GM12878 (cell line): ENCODE data around the gene VPS8. TPM values are rescaled to one million over a fixed set of nuclear protein-coding genes. Genes with fewer than 3 reads are reported as not detected.

Experiments used
- ATAC-seq: fragments of 200-7000 bp; cut with Tn5 transposase; 3 replicates; pipeline ENCODE4 v1.9.1; 2020; ENCODE audit warnings: mild to moderate bottlenecking, moderate library complexity
- BruUV-seq: library from RNA; stranded (reverse); fragments of 400-500 nt; replicated peaks from 2 replicates; lab custom pipeline; 2021; lab: Mats Ljungman, UMichigan
- CTCF ChIA-PET: fragments of 300-600 bp; sonication (Branson Sonifier 250); formaldehyde crosslinking; extraction: SDS; loops from one replicate; lab custom pipeline; 2021; ENCODE audit warnings: inconsistent platforms; lab: Yijun Ruan, JAX
- POLR2A ChIA-PET: fragments of 350-600 bp; formaldehyde crosslinking; extraction: SDS; loops from one replicate; lab custom pipeline; 2021; ENCODE audit warnings: inconsistent platforms; lab: Charles Lee
- RAD21 ChIA-PET: fragments of 300-600 bp; sonication (Branson Sonifier 250); formaldehyde crosslinking; loops from one replicate; lab custom pipeline; 2023; ENCODE audit warnings: antibody characterized with exemption; ENCODE audit not compliant: unreplicated experiment; lab: Charles Lee
- SMC1A ChIA-PET: fragments of 300-600 bp; sonication (Branson Sonifier 250); formaldehyde crosslinking; loops from one replicate; lab custom pipeline; 2023; ENCODE audit not compliant: unreplicated experiment, uncharacterized antibody; lab: Charles Lee
- DNase-seq: peaks from one replicate; pipeline ENCODE4 v3.0.0-alpha.2; 2011; ENCODE audit warnings: low read depth, low spot score
- FAIRE-seq: peaks from 3 replicates; lab custom pipeline; 2011; peaks lifted over from hg19 to GRCh38; lab: Jason Lieb, UNC
- H2AFZ ChIP-seq: 2 replicates; pipeline ENCODE4 v1.6.0; 2011; ENCODE audit warnings: low read depth, low read length, control low read depth; ENCODE audit not compliant: control insufficient read depth
- H3K27ac ChIP-seq: 2 replicates; pipeline ENCODE4 v1.5.1; 2011; ENCODE audit warnings: control low read depth; ENCODE audit not compliant: control insufficient read depth, insufficient read depth
- H3K27me3 ChIP-seq, 2 experiments: replicated peaks in 1 of 2; 2 replicates each; pipeline versions ENCODE4 v1.6.0 to v1.6.1; 2011; ENCODE audit warnings: low read length in 1 of 2; ENCODE audit not compliant: control insufficient read depth in 2 of 2, insufficient read depth in 2 of 2
- H3K36me3 ChIP-seq, 2 experiments: 2 replicates each; pipeline ENCODE4 v1.5.1; 2011; ENCODE audit warnings: low read length in 1 of 2; ENCODE audit not compliant: control insufficient read depth in 2 of 2, insufficient read depth in 2 of 2
- H3K4me1 ChIP-seq: 2 replicates; pipeline ENCODE4 v1.6.1; 2011; ENCODE audit warnings: mild to moderate bottlenecking, low read length, moderate library complexity, mixed read lengths; ENCODE audit not compliant: control insufficient read depth, insufficient read depth
- H3K4me2 ChIP-seq: 2 replicates; pipeline ENCODE4 v1.6.0; 2011; ENCODE audit warnings: control low read depth; ENCODE audit not compliant: control insufficient read depth, insufficient read depth
- H3K4me3 ChIP-seq: fragments of 200-600 bp; sonication (generic); 2 replicates; pipeline ENCODE4 v1.5.1; 2016
- H3K79me2 ChIP-seq: 2 replicates; pipeline ENCODE4 v1.6.0; 2011; ENCODE audit warnings: low read length; ENCODE audit not compliant: control insufficient read depth, insufficient read depth
- H3K9ac ChIP-seq: 2 replicates; pipeline ENCODE4 v1.8.0; 2011; ENCODE audit warnings: low read length, control low read depth, mixed read lengths; ENCODE audit not compliant: control insufficient read depth, insufficient read depth
- H3K9me3 ChIP-seq: replicated peaks from 3 replicates; pipeline ENCODE4 v1.5.1; 2011; ENCODE audit warnings: mild to moderate bottlenecking, low read length; ENCODE audit not compliant: control insufficient read depth, insufficient read depth
- H4K20me1 ChIP-seq: 2 replicates; pipeline ENCODE4 v1.6.0; 2011; ENCODE audit not compliant: control insufficient read depth, insufficient read depth
- CEBPB ChIP-seq, 2 experiments: fragments of 150-350 bp in 1 of 2; IDR thresholded peaks; 2 replicates each; pipeline ENCODE4 v1.6.1; 2012 to 2014; ENCODE audit warnings: low read depth in 2 of 2, low read length in 2 of 2, borderline replicate concordance in 1 of 2, inconsistent platforms in 1 of 2
- MTA2 ChIP-seq: fragments of 450-650 bp; IDR thresholded peaks from 2 replicates; pipeline ENCODE4 v1.6.1; 2016; ENCODE audit warnings: low read depth, mild to moderate bottlenecking, moderate library complexity
- NBN ChIP-seq: fragments of 450-650 bp; IDR thresholded peaks from 2 replicates; pipeline ENCODE4 v1.6.1; 2016
- NFYB ChIP-seq: IDR thresholded peaks from 2 replicates; pipeline ENCODE4 v1.6.1; 2011; ENCODE audit warnings: low read depth, mild to moderate bottlenecking, low read length, improper control_type of control experiment, moderate library complexity; ENCODE audit not compliant: insufficient read depth
- WGBS: methylation state at CpG from one replicate; pipeline ENCODE4 v1.1.6; 2016; ENCODE audit warnings: low lambda C conversion rate; ENCODE audit not compliant: insufficient replicate concordance, insufficient coverage; ENCODE audit errors: missing lambda C conversion rate; 5-methylcytosine and 5-hydroxymethylcytosine counted together
- in situ Hi-C: fragments of 300-500 bp; cut with MboI; formaldehyde crosslinking; loops from 9 replicates; pipeline ENCODE4 v1.14.3; 2018; ENCODE audit warnings: mixed read lengths
- intact Hi-C: fragments of 100-400 bp; cut with micrococcal nuclease; formaldehyde crosslinking; loops from one replicate; pipeline ENCODE4 v1.14.2; 2022; ENCODE audit not compliant: unreplicated experiment
- polyA plus RNA-seq, 11 experiments: library from polyadenylated mRNA; depleted of rRNA in 4 of 11; unstranded in 6 of 11; stranded (reverse) in 5 of 11; fragments of >200 nt; fragmentation: Nextera tagmentation in 4 of 11; fragmentation: Illumina TruSeq in 1 of 11; extraction: Ambion mirVana in 4 of 11; extraction: Trizol in 1 of 11; gene quantifications; 1 replicate in 1 of 11; 2 replicates in 10 of 11; pipeline versions ENCODE4 v1.2.1 to v1.2.3, GENCODE V29; 2011 to 2016; ENCODE audit warnings: inconsistent platforms in 2 of 11, missing spikeins in 2 of 11, low read depth in 1 of 11
- total RNA-seq, 4 experiments: library from RNA; depleted of rRNA in 3 of 4; stranded (reverse); fragments of >200 nt in 3 of 4; fragmentation: Illumina TruSeq in 1 of 4; extraction: Trizol in 1 of 4; gene quantifications; 2 replicates each; pipeline versions ENCODE4 v1.2.1 to v1.2.3, GENCODE V29; 2013 to 2021
- TF ChIP-seq, protein P1 (sequence below): fragments of 150-350 bp; IDR thresholded peaks from 2 replicates; pipeline ENCODE4 v1.6.1; 2016; ENCODE audit warnings: low read depth, low read length

VPS8 gene
- total and polyA plus RNA-seq, 10 of the 15 experiments (the other 5 are each of a cell fraction or from before 2014, with no cell fraction given), result 8.9 to 34.7 (median 20.9) TPM

DNA sequence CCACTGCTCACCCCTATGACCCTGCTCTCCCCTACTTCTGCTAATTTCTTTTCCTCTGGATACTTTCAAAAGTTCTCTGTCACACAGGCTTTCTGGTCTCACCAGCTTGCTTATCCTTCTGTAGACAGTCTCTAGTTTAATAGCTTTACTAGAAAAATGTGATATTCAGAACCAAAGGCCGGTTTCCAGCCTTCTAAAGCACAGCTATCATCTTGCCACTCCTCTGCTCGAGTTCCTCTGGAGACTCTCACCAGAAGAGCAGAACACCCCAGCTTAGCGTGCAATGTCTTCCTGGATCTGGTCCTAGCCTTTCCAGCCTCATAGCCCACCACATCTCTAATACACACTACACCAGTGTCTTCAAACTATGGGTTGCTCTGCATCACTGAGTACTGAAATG, 1.8 kb upstream of the VPS8 start:
- H4K20me1 ChIP-seq, result no peaks in the 10 kb centered on the region
- TF ChIP-seq NBN, result no peak
- ChIA-PET CTCF (interaction anchor here (0.7 to 1.3 kb wide), 2 partner anchors 249 to 1128 kb away, joined by 3 to 5 read pairs; partner anchors contain the start of gene EPHB3), RAD21 (no interaction called here), SMC1A (no interaction called here), POLR2A (no interaction called here)
- intact Hi-C loops, result no loop called here
- H3K27ac ChIP-seq, result no peak overlapping the region
- FAIRE-seq (no peak), DNase-seq (no peak), ATAC-seq (no peak)
- no peaks in the 10 kb centered on the region for H3K9me3 ChIP-seq
- no TSS peak for BruUV-seq
- peaks cover 18% of the 10 kb centered on the region for H3K79me2 ChIP-seq
- no peak overlapping the region for H2AFZ ChIP-seq
- peaks cover 16% of the 10 kb centered on the region for H3K4me1 ChIP-seq
- H3K27me3 ChIP-seq, result no peaks in the 10 kb centered on the region
- no peak overlapping the region for H3K4me2 ChIP-seq
- no peaks in the 10 kb centered on the region for H3K36me3 ChIP-seq
- no peak overlapping the region for H3K9ac ChIP-seq
- WGBS, result 80% methylated on average over 3 of the region's 3 CpGs
- in situ Hi-C loops, result no loop called here
- H3K4me3 ChIP-seq, result no peak overlapping the region

GRCh38 chr3:184811034-184811433, 932 bp upstream of the VPS8 start:
- TF ChIP-seq, protein P1, sequence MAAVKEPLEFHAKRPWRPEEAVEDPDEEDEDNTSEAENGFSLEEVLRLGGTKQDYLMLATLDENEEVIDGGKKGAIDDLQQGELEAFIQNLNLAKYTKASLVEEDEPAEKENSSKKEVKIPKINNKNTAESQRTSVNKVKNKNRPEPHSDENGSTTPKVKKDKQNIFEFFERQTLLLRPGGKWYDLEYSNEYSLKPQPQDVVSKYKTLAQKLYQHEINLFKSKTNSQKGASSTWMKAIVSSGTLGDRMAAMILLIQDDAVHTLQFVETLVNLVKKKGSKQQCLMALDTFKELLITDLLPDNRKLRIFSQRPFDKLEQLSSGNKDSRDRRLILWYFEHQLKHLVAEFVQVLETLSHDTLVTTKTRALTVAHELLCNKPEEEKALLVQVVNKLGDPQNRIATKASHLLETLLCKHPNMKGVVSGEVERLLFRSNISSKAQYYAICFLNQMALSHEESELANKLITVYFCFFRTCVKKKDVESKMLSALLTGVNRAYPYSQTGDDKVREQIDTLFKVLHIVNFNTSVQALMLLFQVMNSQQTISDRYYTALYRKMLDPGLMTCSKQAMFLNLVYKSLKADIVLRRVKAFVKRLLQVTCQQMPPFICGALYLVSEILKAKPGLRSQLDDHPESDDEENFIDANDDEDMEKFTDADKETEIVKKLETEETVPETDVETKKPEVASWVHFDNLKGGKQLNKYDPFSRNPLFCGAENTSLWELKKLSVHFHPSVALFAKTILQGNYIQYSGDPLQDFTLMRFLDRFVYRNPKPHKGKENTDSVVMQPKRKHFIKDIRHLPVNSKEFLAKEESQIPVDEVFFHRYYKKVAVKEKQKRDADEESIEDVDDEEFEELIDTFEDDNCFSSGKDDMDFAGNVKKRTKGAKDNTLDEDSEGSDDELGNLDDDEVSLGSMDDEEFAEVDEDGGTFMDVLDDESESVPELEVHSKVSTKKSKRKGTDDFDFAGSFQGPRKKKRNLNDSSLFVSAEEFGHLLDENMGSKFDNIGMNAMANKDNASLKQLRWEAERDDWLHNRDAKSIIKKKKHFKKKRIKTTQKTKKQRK, result no peak
- TF ChIP-seq CEBPB (IDR thresholded peaks at IDR 0.05; ENCODE audit: borderline replicate concordance in 1 of 2, low read depth in 2 of 2, low read length in 2 of 2), result no peak
- no peak for TF ChIP-seq MTA2
- TF ChIP-seq NFYB, result no peak
- in situ Hi-C loops (no loop called here), intact Hi-C loops (no loop called here)
- Histone ChIP-seq H3K36me3 (no peaks in the 10 kb centered on the region), H3K4me3 (no peak overlapping the region), H3K27me3 (no peaks in the 10 kb centered on the region), H3K4me1 (peaks cover 16% of the 10 kb centered on the region), H3K9me3 (no peaks in the 10 kb centered on the region), H4K20me1 (no peaks in the 10 kb centered on the region), H3K27ac (no peak overlapping the region), H3K4me2 (no peak overlapping the region), H2AFZ (peak overlapping the region; percentile 98), H3K9ac (no peak overlapping the region), H3K79me2 (peaks cover 18% of the 10 kb centered on the region)
- ChIA-PET CTCF (interaction anchor here (0.8 to 1.2 kb wide), 2 partner anchors 13 to 569 kb away, joined by 3 to 4 read pairs; no protein-coding TSS in a partner anchor), POLR2A (no interaction called here), SMC1A (interaction anchor here (1.6 kb wide), 1 partner anchor 12 kb away, joined by 5 read pairs; no protein-coding TSS in a partner anchor), RAD21 (no interaction called here)
- WGBS, result 64% methylated on average over 3 of the region's 3 CpGs
- FAIRE-seq, result no peak
- no TSS peak for BruUV-seq
- ATAC-seq, result no peak
- DNase-seq, result no peak
